HG03565 (cell line): ENCODE measurements around the gene FOXP1.
A peak's percentile ranks its signal among the peaks of the same experiment; 100 is the strongest.

Source experiments
- ATAC-seq: cut with Tn5 transposase; IDR thresholded peaks from one replicate; pipeline ENCODE4 v1.9.1; 2021; ENCODE audit warnings: mild to moderate bottlenecking, moderate library complexity; ENCODE audit not compliant: unreplicated experiment

Gene FOXP1

GRCh38 chr3:71406972-71407810 lies 176.3 kb downstream of the FOXP1 start:
- ATAC-seq: no peak

- no peak for ATAC-seq
These were observed 180.6 kb downstream of the FOXP1 start for GRCh38 chr3:71402911-71403310.

GRCh38 chr3:71402280-71402679 lies 181.2 kb downstream of the FOXP1 start:
- no peak for ATAC-seq

- ATAC-seq: no peak
These were observed 181.8 kb downstream of the FOXP1 start for GRCh38 chr3:71401695-71402231.

GRCh38 chr3:71400986-71401451 lies 182.5 kb downstream of the FOXP1 start:
- no peak for ATAC-seq

- ATAC-seq: no peak
These were observed 184.1 kb downstream of the FOXP1 start for GRCh38 chr3:71399478-71399877.

- no peak for ATAC-seq
These were observed 185.2 kb downstream of the FOXP1 start for GRCh38 chr3:71398157-71398836.

- no peak for ATAC-seq
These were observed 185.8 kb downstream of the FOXP1 start for GRCh38 chr3:71397726-71398125.

GRCh38 chr3:71397046-71397445 lies 186.5 kb downstream of the FOXP1 start:
- no peak for ATAC-seq

- ATAC-seq: no peak
These were observed 187.4 kb downstream of the FOXP1 start for GRCh38 chr3:71395927-71396695.

GRCh38 chr3:71395470-71395869 lies 188.1 kb downstream of the FOXP1 start:
- ATAC-seq: no peak

GRCh38 chr3:71393745-71394144 lies 189.8 kb downstream of the FOXP1 start:
- no peak for ATAC-seq

- ATAC-seq: peak; percentile 51
These were observed 190.4 kb downstream of the FOXP1 start for GRCh38 chr3:71393093-71393492.

- ATAC-seq: peak; percentile 74
These were observed 191.3 kb downstream of the FOXP1 start for GRCh38 chr3:71392251-71392650.

GRCh38 chr3:71391361-71391760 lies 192.2 kb downstream of the FOXP1 start:
- ATAC-seq: no peak

- ATAC-seq: no peak
These were observed 193.5 kb downstream of the FOXP1 start for GRCh38 chr3:71389911-71390573.

GRCh38 chr3:71389191-71389590 lies 194.3 kb downstream of the FOXP1 start:
- ATAC-seq: no peak

- no peak for ATAC-seq
These were observed 194.9 kb downstream of the FOXP1 start for GRCh38 chr3:71388535-71389120.

- no peak for ATAC-seq
These were observed 195.9 kb downstream of the FOXP1 start for GRCh38 chr3:71387586-71387985.
